ENCODE data around the gene C19orf53. TPM values are rescaled to one million over a fixed set of nuclear protein-coding genes. Genes with fewer than 3 reads are reported as not detected.

Gene C19orf53
- total RNA-seq, 1 donor from 2014 or later, result 68.0 TPM

GRCh38 chr19:13732337-13732736 is 41.9 kb upstream of the C19orf53 start:
- Histone ChIP-seq H3K4me1 (peaks cover 19% of the 10 kb centered on the region), H3K27ac (no peak overlapping the region), H3K36me3 (no peaks in the 10 kb centered on the region), H3K9me3 (no peaks in the 10 kb centered on the region), H3K4me3 (peak overlapping the region; percentile 69), H3K27me3 (ENCODE audit: low read depth) (no peaks in the 10 kb centered on the region)
- TF ChIP-seq, protein P1, sequence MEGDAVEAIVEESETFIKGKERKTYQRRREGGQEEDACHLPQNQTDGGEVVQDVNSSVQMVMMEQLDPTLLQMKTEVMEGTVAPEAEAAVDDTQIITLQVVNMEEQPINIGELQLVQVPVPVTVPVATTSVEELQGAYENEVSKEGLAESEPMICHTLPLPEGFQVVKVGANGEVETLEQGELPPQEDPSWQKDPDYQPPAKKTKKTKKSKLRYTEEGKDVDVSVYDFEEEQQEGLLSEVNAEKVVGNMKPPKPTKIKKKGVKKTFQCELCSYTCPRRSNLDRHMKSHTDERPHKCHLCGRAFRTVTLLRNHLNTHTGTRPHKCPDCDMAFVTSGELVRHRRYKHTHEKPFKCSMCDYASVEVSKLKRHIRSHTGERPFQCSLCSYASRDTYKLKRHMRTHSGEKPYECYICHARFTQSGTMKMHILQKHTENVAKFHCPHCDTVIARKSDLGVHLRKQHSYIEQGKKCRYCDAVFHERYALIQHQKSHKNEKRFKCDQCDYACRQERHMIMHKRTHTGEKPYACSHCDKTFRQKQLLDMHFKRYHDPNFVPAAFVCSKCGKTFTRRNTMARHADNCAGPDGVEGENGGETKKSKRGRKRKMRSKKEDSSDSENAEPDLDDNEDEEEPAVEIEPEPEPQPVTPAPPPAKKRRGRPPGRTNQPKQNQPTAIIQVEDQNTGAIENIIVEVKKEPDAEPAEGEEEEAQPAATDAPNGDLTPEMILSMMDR (IDR thresholded peaks at IDR 0.05), result no peak
- no peak for DNase-seq
- intact Hi-C loops (cut with DNase I), result no loop called here
- no peak for ATAC-seq

DNA sequence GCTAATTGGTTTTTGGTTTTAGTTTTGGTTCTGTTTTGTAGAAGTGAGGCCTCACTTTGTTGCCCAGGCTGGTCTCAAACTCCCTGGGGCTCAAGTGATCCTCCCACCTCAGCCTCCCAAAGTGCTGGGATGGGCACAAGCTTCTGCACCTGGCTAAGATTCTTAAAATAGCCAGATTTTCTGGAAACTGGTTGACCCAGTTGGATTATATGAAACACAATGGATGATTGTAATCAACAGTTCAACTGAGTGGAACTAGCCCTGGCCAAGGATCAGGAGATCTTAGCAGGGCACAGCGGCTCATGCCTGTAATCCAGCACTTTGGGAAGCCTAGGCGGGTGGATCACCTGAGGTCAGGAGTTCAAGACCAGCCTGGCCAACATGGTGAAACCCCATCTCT is 39.5 kb upstream of the C19orf53 start:
- TF ChIP-seq, protein P1 (IDR thresholded peaks at IDR 0.05), result no peak
- DNase-seq (no peak), ATAC-seq (no peak)
- Histone ChIP-seq H3K9me3 (no peaks in the 10 kb centered on the region), H3K27ac (no peak overlapping the region), H3K4me1 (peaks cover 19% of the 10 kb centered on the region), H3K4me3 (no peak overlapping the region), H3K27me3 (ENCODE audit: low read depth) (no peaks in the 10 kb centered on the region), H3K36me3 (no peaks in the 10 kb centered on the region)
- intact Hi-C loops (cut with DNase I), result no loop called here

- TF ChIP-seq, protein P1 (IDR thresholded peaks at IDR 0.05), result no peak
- H3K27me3 ChIP-seq (ENCODE audit: low read depth), result no peaks in the 10 kb centered on the region
- H3K9me3 ChIP-seq, result no peaks in the 10 kb centered on the region
- intact Hi-C loops (cut with DNase I), result no loop called here
- ATAC-seq (no peak), DNase-seq (no peak)
- H3K27ac ChIP-seq, result no peak overlapping the region
- H3K4me3 ChIP-seq, result no peak overlapping the region
- H3K36me3 ChIP-seq, result no peaks in the 10 kb centered on the region
- no peaks in the 10 kb centered on the region for H3K4me1 ChIP-seq
Observed at GRCh38 chr19:13738073-13738472, 36.2 kb upstream of the C19orf53 start.

GRCh38 chr19:13741893-13742292 is 32.4 kb upstream of the C19orf53 start:
- no peaks in the 10 kb centered on the region for H3K4me1 ChIP-seq
- intact Hi-C loops (cut with DNase I), result no loop called here
- no peak for ATAC-seq

DNA sequence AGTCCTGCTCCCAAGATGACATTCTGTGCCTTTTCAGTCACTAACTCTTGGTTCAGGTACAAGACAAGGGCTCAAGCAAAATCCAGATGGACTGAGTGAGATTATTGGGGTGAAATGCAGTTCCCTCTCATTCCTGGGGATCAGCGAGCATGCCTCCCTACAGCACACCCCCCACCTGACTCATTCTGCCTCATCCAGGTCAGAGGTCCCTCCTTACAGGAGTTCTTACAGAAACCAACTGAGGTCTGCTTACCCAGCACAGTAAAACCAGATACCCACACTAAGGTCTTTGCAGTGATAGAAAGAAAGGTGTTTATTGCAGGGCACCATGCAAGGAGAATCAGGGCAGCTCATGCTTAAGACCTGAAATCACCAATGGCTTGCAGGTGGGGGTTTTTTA is 31.5 kb upstream of the C19orf53 start:
- TF ChIP-seq, protein P1 (IDR thresholded peaks at IDR 0.05), result no peak
- ATAC-seq, result no peak
- Histone ChIP-seq H3K4me1 (no peaks in the 10 kb centered on the region), H3K27me3 (ENCODE audit: low read depth) (no peaks in the 10 kb centered on the region), H3K36me3 (no peaks in the 10 kb centered on the region), H3K27ac (no peak overlapping the region), H3K9me3 (no peaks in the 10 kb centered on the region), H3K4me3 (no peak overlapping the region)
- intact Hi-C loops (cut with DNase I), result no loop called here
- DNase-seq, result no peak

More at GRCh38 chr19:13741893-13742292, 32.4 kb upstream of the C19orf53 start:
- Histone ChIP-seq H3K27me3 (ENCODE audit: low read depth) (no peaks in the 10 kb centered on the region), H3K27ac (no peak overlapping the region), H3K36me3 (no peaks in the 10 kb centered on the region), H3K4me3 (no peak overlapping the region), H3K9me3 (no peaks in the 10 kb centered on the region)
- no peak for DNase-seq
- TF ChIP-seq, protein P1 (IDR thresholded peaks at IDR 0.05), result no peak

DNA sequence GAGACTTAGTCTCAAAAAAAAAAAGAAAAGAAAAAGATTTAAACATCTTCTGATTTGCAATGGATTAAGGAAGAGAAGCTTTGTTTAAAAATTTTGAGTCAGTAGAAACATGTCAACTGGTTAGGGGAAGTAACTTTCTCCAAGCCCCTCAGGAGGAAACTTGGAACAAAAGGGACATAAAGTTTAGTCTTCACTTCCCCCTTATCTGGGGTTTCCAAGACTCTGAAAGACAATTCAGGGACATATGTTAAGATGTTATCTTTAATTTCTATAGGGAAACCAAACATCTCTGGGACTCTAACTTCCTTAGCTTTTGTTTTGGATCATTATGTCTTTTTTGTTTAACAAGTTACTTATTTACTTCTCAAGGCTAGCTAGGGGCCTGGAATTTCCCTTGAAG is 30.1 kb upstream of the C19orf53 start:
- DNase-seq, result no peak
- TF ChIP-seq, protein P1 (IDR thresholded peaks at IDR 0.05), result no peak
- Histone ChIP-seq H3K36me3 (no peaks in the 10 kb centered on the region), H3K27ac (peak overlapping the region; percentile 43), H3K27me3 (ENCODE audit: low read depth) (no peaks in the 10 kb centered on the region), H3K4me3 (no peak overlapping the region), H3K9me3 (no peaks in the 10 kb centered on the region), H3K4me1 (peaks cover 10% of the 10 kb centered on the region)
- intact Hi-C loops (cut with DNase I), result no loop called here
- ATAC-seq, result no peak
